HFFc6 (cell line): ENCODE results near the gene CCNY. TPM values are rescaled to one million over a fixed set of nuclear protein-coding genes. Genes with fewer than 3 reads are reported as not detected.

ENCODE experiments used
- DNase-seq: peaks from one replicate; pipeline ENCODE4 v3.0.0-alpha.2; 2018
- H3K27ac Mint-ChIP-seq: 2 replicates; pipeline ENCODE4 v1.8.0; 2020; ENCODE audit warnings: mild to moderate bottlenecking, mixed read lengths
- H3K27me3 Mint-ChIP-seq: 2 replicates; pipeline ENCODE4 v1.8.0; 2021; ENCODE audit warnings: mild to moderate bottlenecking, moderate library complexity, mixed read lengths; ENCODE audit not compliant: insufficient read depth
- H3K36me3 Mint-ChIP-seq: 2 replicates; pipeline ENCODE4 v1.8.0; 2021; ENCODE audit warnings: low read depth, mixed read lengths
- H3K4me1 Mint-ChIP-seq: 2 replicates; pipeline ENCODE4 v1.8.0; 2020; ENCODE audit warnings: low read depth, mixed read lengths
- H3K4me3 Mint-ChIP-seq: 2 replicates; pipeline ENCODE4 v1.8.0; 2020; ENCODE audit warnings: mild to moderate bottlenecking, moderate library complexity, mixed read lengths
- H3K9me3 Mint-ChIP-seq: 2 replicates; pipeline ENCODE4 v1.8.0; 2020; ENCODE audit warnings: mild to moderate bottlenecking, mixed read lengths
- total RNA-seq, 6 experiments: library from RNA; stranded (reverse); fragmentation: NEBNext Ultra II Directional; extraction: Animal tissue kit (Norgen Biotek cat#: 25700); gene quantifications; 2 replicates in 1 of 6; 3 replicates in 5 of 6; pipeline ENCODE4 v1.2.3, GENCODE V29; 2021
- TF ChIP-seq, protein P1 (sequence below): fragments of 200-600 bp; sonication (generic); IDR thresholded peaks from 2 replicates; pipeline ENCODE4 v1.5.0; 2021; ENCODE audit warnings: antibody characterized with exemption, mild to moderate bottlenecking

Gene CCNY
- total RNA-seq, 6 experiments from 2014 or later, result 60.0 to 76.6 (median 69.9) TPM

DNA sequence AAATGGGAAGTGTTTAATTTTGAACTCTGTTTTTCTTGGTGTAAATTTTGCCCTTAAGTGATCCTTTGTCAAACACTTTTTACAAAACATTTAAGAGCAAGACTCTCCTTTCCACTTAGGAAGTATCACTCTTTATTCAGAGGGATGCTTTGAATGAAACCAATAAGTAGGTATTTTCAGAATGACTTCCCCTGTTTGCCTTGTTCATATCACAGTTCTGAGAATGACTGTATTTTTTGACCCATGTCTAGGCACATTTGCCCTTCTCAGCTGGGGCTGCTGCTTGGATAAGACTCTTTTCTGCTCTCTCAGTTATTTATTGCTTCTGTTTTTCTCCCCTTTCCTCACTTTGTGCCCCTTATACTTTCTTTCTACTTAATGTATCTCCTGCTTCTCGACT is 98.2 kb downstream of the CCNY start:
- Mint-ChIP-seq H3K4me3 (no peak overlapping the region), H3K27ac (no peak overlapping the region), H3K9me3 (peaks cover 7% of the 10 kb centered on the region), H3K36me3 (peaks cover 20% of the 10 kb centered on the region), H3K4me1 (peaks cover 22% of the 10 kb centered on the region), H3K27me3 (peaks cover 2% of the 10 kb centered on the region; the same call in 1 of the 2 replicates)
- no peak for DNase-seq
- TF ChIP-seq, protein P1, sequence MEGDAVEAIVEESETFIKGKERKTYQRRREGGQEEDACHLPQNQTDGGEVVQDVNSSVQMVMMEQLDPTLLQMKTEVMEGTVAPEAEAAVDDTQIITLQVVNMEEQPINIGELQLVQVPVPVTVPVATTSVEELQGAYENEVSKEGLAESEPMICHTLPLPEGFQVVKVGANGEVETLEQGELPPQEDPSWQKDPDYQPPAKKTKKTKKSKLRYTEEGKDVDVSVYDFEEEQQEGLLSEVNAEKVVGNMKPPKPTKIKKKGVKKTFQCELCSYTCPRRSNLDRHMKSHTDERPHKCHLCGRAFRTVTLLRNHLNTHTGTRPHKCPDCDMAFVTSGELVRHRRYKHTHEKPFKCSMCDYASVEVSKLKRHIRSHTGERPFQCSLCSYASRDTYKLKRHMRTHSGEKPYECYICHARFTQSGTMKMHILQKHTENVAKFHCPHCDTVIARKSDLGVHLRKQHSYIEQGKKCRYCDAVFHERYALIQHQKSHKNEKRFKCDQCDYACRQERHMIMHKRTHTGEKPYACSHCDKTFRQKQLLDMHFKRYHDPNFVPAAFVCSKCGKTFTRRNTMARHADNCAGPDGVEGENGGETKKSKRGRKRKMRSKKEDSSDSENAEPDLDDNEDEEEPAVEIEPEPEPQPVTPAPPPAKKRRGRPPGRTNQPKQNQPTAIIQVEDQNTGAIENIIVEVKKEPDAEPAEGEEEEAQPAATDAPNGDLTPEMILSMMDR, result no peak

DNA sequence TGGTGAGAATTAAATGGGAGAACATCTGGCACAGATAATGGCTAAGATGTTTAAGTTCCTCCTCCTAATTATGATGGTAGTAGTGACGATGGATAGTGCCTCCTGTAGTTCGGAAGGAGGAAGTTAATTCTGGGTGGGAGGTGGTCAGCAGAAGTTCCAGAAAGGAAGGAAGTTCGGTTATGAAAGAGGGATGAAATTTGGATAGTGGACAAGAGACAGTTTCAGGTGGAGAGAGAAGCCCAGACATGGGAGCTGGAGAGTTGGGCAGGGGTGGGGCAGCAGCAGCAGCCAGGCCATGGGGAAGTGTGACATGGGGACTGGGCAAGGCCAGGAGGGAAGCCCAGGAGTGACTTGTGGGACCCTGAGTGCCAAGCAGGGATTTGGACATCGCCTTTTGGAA is 99.5 kb downstream of the CCNY start:
- no peak overlapping the region for H3K4me3 Mint-ChIP-seq
- H3K9me3 Mint-ChIP-seq, result peaks cover 9% of the 10 kb centered on the region
- no peak overlapping the region for H3K27ac Mint-ChIP-seq
- peaks cover 22% of the 10 kb centered on the region for H3K4me1 Mint-ChIP-seq
- H3K27me3 Mint-ChIP-seq, result peaks cover 2% of the 10 kb centered on the region; the same call in 1 of the 2 replicates
- TF ChIP-seq, protein P1, result no peak
- no peak for DNase-seq
- peaks cover 20% of the 10 kb centered on the region for H3K36me3 Mint-ChIP-seq

DNA sequence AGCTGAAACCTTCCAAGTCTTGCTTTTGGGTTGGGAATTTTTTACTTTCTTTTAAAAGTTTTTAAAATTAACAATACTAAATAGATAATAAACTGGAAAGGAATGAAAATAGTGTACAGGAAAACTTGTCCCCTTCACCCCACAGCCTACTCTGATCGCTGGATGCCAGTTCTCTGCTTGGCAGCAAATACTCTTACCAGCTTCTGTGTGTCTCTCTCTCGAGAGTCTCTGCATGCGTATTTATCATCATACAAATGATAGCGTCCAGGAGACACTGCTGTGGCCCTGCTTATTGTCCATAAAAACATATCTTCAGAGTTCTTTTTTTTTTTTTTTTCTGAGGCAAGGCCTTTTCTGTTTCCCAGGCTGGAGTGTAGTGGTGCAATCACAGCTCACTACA is 101.5 kb downstream of the CCNY start:
- TF ChIP-seq, protein P1, result no peak
- H3K4me3 Mint-ChIP-seq, result no peak overlapping the region
- no peak for DNase-seq

DNA sequence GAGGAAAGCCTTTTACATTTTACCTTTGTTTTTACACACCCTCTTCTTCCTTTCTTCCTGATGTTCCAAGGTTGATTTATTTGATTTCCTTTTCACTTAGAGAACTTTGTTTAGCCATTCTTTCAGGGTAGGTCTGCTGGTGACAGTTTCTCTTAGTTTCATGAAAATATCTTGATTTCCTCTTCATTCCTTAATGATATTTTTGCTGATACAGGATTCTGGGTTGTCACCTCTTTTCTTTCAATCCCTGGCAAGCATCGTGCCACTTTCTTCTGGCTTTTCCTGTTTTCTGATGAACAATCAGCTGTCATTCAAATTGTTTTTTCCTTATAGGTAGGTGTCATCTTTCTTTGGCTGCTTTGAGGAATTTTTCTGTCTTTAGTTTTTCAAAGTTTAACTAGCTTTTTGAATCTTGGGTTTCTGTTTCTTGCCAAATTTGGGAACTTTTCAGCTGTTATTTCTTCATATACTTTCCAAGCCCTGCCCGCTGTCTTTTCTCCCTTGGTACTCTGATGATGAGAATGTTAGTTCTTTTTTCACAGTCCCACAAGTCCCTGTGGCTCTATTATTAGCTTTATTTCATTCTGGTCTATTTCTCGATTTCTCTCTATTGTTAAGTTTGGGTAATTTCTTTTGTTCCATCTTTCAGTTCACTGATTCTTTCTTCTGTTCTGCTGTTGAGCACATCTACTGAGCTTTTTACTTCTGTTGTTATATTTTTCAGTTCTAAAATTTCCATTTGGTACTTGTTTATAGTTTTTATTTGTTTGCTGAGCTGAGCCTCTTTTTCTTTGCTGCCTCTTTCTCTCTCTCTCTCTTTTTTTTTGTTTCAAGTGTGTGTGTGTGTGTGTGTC is 102.6 kb downstream of the CCNY start:
- H3K4me1 Mint-ChIP-seq, result peaks cover 27% of the 10 kb centered on the region
- H3K4me3 Mint-ChIP-seq, result no peak overlapping the region
- TF ChIP-seq, protein P1, result no peak
- H3K9me3 Mint-ChIP-seq, result peaks cover 25% of the 10 kb centered on the region
- peaks cover 4% of the 10 kb centered on the region; the same call in 1 of the 2 replicates for H3K27me3 Mint-ChIP-seq
- H3K36me3 Mint-ChIP-seq, result peaks cover 37% of the 10 kb centered on the region
- H3K27ac Mint-ChIP-seq, result no peak overlapping the region
- DNase-seq, result no peak

More for the DNA sequence above, 101.5 kb downstream of the CCNY start:
- peaks cover 17% of the 10 kb centered on the region for H3K9me3 Mint-ChIP-seq
- peaks cover 4% of the 10 kb centered on the region; the same call in 1 of the 2 replicates for H3K27me3 Mint-ChIP-seq
- H3K4me1 Mint-ChIP-seq, result peaks cover 35% of the 10 kb centered on the region
- peaks cover 28% of the 10 kb centered on the region for H3K36me3 Mint-ChIP-seq
- no peak overlapping the region for H3K27ac Mint-ChIP-seq

DNA sequence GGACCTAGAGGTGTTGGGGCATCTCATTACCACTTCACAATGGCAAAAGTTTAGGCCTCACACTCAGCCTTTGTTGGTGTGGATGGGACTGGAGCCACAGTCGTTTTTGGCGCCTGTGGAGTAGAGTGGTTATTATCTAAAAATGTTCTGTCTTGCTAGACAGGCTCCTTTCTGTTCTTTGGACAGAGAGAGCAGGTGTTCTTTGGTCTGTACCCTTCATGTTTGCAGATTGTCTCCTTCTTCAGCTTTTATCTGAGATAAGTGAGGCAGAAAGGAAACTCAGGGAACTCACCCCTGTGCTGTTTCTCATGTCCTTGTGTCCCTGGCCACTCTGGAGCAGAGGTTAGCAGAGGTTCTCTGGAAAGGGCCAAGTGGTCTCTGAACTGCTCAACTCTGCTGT is 103.7 kb downstream of the CCNY start:
- H3K27ac Mint-ChIP-seq, result no peak overlapping the region
- peaks cover 44% of the 10 kb centered on the region for H3K36me3 Mint-ChIP-seq
- H3K4me1 Mint-ChIP-seq, result peaks cover 18% of the 10 kb centered on the region
- H3K9me3 Mint-ChIP-seq, result peaks cover 36% of the 10 kb centered on the region
- H3K27me3 Mint-ChIP-seq, result peaks cover 2% of the 10 kb centered on the region; the same call in 1 of the 2 replicates
- TF ChIP-seq, protein P1, result no peak
- DNase-seq, result no peak
- no peak overlapping the region for H3K4me3 Mint-ChIP-seq
